ENCODE data around the gene URI1. TPM values are rescaled to one million over a fixed set of nuclear protein-coding genes. Genes with fewer than 3 reads are reported as not detected.
A peak's percentile ranks its signal among the peaks of the same experiment; 100 is the strongest.

Gene URI1
- total RNA-seq, 1 donor from 2014 or later = 43.7 TPM

DNA sequence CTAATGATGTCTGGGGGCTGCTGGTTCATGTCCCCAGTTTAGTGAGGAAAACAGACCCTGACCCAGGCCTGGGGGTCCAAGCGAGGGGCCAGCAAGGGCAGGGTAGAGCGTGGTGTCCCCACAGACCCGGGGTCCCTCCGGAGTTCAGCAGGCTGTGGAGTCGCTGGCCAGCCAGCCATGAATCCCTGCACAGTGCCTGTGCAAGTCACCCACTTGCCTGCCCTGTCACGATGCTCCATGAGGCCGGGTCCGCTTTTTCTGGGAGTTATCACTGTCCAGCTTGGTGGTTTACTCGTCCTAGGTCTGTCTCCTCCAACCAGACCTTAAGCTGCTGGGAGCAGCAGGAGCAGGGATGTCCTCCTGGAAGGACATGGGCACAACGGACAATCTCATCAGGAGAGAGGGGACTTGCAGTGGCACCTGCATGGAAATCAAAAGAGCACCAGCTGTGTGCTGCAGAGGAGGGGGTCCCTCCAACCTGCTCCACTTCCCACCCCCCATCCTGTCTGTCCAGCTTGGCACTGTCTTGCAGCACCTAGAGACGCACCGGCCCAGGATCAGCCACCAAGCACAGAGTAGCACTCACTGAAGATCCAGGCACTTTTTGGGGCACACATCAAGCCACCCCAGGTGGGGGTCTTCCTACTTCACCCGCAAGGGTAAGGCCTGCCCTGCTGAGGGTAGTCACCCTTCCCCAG, 121.8 kb downstream of the URI1 start:
- H3K36me3 Mint-ChIP-seq (ENCODE audit: unreplicated experiment) = no peaks in the 10 kb centered on the region
- H3K4me1 Mint-ChIP-seq (ENCODE audit: unreplicated experiment) = no peaks in the 10 kb centered on the region
- TF ChIP-seq CTCF (IDR thresholded peaks at IDR 0.05) = no peak
- no peak overlapping the region for H3K27ac Mint-ChIP-seq (ENCODE audit: unreplicated experiment)
- H3K27me3 Mint-ChIP-seq (ENCODE audit: unreplicated experiment) = no peaks in the 10 kb centered on the region
- no peak overlapping the region for H3K4me3 Mint-ChIP-seq (ENCODE audit: unreplicated experiment)
- H3K9me3 Mint-ChIP-seq (ENCODE audit: unreplicated experiment) = peaks cover 6% of the 10 kb centered on the region
- no peak for DNase-seq (ENCODE audit: extremely low spot score, unreplicated experiment)

DNA sequence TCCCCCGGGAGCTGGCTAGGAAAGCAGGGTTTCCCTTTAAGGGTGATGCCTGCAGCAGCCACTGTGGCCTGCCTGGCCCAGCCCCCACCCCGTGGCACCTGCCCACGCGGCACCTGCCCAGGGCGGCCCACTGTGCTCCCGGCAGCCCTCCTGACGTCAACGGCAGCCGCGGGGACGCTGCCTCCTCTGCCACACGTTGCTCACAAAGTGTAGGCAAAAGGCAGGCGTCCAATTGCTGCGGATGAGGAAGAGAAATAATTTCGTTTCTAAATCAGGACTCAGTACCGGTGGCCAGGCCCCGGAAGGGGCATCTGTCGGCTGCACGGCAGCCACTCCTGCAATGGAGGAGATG, 122.3 kb downstream of the URI1 start:
- Mint-ChIP-seq H3K36me3 (ENCODE audit: unreplicated experiment) (no peaks in the 10 kb centered on the region), H3K4me3 (ENCODE audit: unreplicated experiment) (no peak overlapping the region)

DNA sequence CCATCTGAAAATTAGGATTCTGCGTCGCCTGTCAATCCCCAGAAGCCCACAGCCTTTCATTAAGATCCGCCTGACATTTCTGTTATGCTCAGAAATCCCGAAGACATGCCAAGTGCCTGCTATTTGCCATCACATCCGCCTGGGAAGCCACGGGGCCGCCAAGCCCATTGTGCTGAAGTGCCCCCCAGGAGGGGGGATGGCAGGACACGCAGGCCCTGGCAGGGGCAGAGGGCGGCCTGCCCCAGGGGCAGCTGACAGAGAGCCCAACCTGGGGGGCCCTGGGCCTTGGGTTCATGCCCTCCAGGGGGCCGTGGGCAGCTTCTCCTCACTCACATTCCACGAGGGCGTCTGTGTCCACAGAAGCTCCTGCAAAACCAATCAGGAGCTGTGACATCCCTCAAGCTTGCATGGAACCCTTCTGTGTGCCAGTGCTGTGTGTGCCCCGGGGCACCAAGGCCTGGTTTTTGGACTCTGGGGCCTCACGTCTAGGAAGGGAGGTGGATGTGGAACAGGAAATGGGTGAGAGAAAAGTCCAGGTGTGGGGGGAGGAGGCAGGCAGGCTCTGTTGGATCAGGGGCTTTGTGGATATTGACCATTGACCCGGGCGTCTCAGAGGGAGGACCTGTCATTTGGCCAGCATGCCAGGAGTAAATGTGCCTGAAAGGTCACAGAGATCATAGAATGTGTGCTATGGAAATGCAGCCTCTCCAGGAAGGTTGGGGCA, 122.9 kb downstream of the URI1 start:
- TF ChIP-seq CTCF (IDR thresholded peaks at IDR 0.05) = no peak
- Mint-ChIP-seq H3K27me3 (ENCODE audit: unreplicated experiment) (no peaks in the 10 kb centered on the region), H3K9me3 (ENCODE audit: unreplicated experiment) (peaks cover 6% of the 10 kb centered on the region), H3K4me3 (ENCODE audit: unreplicated experiment) (no peak overlapping the region), H3K4me1 (ENCODE audit: unreplicated experiment) (no peaks in the 10 kb centered on the region), H3K27ac (ENCODE audit: unreplicated experiment) (no peak overlapping the region), H3K36me3 (ENCODE audit: unreplicated experiment) (no peaks in the 10 kb centered on the region)
- peak; percentile 81 for DNase-seq (ENCODE audit: extremely low spot score, unreplicated experiment)

More for the DNA sequence above, 122.3 kb downstream of the URI1 start:
- Mint-ChIP-seq H3K4me1 (ENCODE audit: unreplicated experiment) (no peaks in the 10 kb centered on the region), H3K9me3 (ENCODE audit: unreplicated experiment) (peaks cover 6% of the 10 kb centered on the region), H3K27ac (ENCODE audit: unreplicated experiment) (no peak overlapping the region), H3K27me3 (ENCODE audit: unreplicated experiment) (no peaks in the 10 kb centered on the region)
- DNase-seq (ENCODE audit: extremely low spot score, unreplicated experiment) = no peak
- no peak for TF ChIP-seq CTCF (IDR thresholded peaks at IDR 0.05)

- H3K4me3 Mint-ChIP-seq (ENCODE audit: unreplicated experiment) = no peak overlapping the region
- H3K4me1 Mint-ChIP-seq (ENCODE audit: unreplicated experiment) = no peaks in the 10 kb centered on the region
- no peak overlapping the region for H3K27ac Mint-ChIP-seq (ENCODE audit: unreplicated experiment)
- no peaks in the 10 kb centered on the region for H3K27me3 Mint-ChIP-seq (ENCODE audit: unreplicated experiment)
- peak; percentile 78 for DNase-seq (ENCODE audit: extremely low spot score, unreplicated experiment)
- TF ChIP-seq CTCF (IDR thresholded peaks at IDR 0.05) = no peak
- peaks cover 6% of the 10 kb centered on the region for H3K9me3 Mint-ChIP-seq (ENCODE audit: unreplicated experiment)
- no peaks in the 10 kb centered on the region for H3K36me3 Mint-ChIP-seq (ENCODE audit: unreplicated experiment)
Measured at GRCh38 chr19:30065680-30066606, 123.9 kb downstream of the URI1 start.

Other genes starting within 250 kb of the URI1 start
- gene C19orf12, start 227.0 kb upstream of the URI1 start, total RNA-seq = 40.0 and 42.7 TPM in 2 replicates
- 3.9 and 4.6 TPM in 2 replicates for gene CCNE1, start 130.2 kb upstream of the URI1 start, total RNA-seq

Data from osteocyte (in vitro differentiated cells).